HG03378 (cell line): Measurements from ENCODE around the gene HSPB6.
"Not testable (repeated sequence)": the region's sequence is repeated elsewhere in the genome, so short reads cannot be mapped to it uniquely, and the experiment has no call there.

ENCODE experiments used
- ATAC-seq: cut with Tn5 transposase; IDR thresholded peaks from one replicate; pipeline ENCODE4 v1.9.1; 2021; ENCODE audit warnings: mild to moderate bottlenecking, moderate library complexity; ENCODE audit not compliant: unreplicated experiment

HSPB6 gene

DNA sequence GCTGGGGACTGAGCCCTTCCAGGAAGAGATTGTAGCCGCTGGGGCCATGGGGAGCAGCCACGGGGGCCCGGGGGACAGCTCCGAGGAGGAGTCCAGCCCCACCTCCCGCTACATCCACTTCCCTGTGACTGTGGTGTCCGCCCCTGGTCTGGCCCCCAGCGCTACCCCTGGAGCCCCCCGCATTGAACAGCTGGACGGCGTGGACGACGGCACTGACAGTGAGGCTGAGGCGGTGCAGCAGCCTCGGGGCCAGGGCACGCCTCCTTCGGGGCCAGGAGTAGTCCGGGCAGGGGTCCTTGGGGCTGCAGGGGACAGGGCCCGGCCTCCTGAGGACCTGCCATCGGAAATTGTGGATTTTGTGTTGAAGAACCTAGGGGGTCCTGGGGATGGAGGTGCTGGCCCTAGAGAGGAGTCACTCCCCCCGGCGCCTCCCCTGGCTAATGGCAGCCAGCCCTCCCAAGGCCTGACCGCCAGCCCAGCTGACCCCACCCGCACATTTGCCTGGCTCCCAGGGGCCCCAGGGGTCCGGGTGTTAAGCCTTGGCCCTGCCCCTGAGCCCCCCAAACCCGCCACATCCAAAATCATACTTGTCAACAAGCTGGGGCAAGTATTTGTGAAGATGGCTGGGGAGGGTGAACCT, 24.2 kb downstream of the HSPB6 start:
- ATAC-seq = no peak

DNA sequence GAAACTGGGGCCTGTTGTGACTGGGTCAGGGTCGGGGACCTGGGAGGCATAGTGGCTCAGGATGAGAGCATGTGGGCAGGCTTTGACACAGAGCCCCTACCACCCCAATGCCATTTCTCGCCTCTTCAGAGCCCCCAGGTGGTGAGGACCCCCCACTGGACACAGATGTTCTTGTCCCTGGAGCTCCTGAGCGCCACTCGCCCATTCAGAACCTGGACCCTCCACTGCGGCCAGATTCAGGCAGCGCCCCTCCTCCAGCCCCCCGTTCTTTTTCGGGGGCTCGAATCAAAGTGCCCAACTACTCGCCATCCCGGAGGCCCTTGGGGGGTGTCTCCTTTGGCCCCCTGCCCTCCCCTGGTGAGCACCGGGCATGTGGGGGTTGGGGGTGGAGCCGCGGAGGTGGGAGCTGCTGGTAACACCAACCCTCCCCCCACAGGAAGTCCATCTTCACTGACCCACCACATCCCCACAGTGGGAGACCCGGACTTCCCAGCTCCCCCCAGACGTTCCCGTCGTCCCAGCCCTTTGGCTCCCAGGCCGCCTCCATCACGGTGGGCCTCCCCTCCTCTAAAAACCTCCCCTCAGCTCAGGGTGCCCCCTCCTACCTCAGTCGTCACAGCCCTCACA, 24.9 kb downstream of the HSPB6 start:
- ATAC-seq = no peak

DNA sequence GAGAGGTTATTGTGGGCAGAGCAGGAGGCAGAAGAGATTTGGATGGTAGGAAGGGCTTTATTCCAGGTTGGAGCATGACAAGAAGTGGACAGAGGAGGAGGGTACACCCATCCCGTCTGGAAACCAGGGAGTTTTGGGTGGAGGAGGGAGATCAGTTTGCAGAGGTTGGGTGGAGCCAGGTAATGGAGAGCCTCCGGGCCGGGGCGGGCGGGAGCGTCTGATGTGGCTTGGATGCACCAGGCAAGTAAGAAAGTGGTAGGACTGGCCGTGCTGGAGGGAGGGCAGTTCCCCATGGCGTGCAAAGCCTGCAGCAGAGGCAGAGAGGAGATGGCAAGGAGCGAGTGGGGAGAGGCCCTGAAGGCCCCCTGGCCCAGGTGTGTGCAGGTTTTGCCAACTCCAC, 25.5 kb downstream of the HSPB6 start:
- ATAC-seq = no peak

DNA sequence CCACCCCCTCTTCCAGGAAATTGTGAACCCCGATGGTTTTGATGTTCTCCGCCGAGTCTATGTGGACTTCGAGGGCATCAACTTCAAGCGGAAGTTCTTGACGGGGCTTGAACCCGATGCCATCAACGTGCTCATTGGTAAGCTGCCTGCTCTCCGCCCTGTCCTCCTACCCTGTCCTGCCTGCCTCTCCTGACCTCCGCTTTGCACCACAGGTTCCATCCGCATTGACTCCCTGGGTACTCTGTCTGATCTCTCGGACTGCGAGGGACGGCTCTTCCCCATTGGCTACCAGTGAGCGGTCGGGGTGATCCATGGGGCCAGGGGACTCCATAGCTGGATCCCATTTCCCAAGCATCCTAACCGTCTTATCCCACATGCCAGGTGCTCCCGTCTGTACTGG, 26.5 kb downstream of the HSPB6 start:
- ATAC-seq = no peak

DNA sequence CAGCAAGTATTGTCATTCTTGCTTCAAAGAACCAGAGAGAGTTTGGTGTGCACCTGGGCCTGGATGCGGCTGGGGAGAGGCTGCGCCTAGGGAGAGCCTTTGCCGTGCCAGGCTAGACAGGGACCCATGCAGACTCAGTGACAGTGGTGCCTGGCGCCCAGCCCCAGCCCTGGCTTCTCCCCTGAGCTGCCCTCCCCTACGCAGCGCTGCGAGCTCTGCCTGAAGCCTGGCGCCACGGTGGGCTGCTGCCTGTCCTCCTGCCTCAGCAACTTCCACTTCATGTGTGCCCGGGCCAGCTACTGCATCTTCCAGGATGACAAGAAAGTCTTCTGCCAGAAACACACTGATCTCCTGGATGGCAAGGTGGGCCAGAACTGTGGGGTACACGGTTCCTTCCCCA, 27.1 kb downstream of the HSPB6 start:
- ATAC-seq = no peak

DNA sequence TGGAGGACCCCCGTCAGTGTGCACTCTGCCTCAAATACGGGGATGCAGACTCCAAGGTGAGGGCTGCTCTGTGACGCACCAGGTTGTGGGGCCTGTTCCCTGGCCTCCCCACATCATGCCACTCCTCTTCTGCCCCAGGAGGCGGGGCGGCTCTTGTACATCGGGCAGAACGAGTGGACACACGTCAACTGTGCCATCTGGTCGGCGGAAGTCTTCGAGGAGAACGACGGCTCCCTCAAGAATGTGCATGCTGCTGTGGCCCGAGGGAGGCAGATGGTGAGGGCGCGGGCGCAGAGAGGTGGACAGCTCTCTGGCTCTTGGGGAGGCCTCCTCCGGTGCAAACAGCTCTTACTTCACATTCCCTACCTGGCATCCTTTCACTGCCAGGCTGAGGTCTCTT, 27.8 kb downstream of the HSPB6 start:
- ATAC-seq = no peak

DNA sequence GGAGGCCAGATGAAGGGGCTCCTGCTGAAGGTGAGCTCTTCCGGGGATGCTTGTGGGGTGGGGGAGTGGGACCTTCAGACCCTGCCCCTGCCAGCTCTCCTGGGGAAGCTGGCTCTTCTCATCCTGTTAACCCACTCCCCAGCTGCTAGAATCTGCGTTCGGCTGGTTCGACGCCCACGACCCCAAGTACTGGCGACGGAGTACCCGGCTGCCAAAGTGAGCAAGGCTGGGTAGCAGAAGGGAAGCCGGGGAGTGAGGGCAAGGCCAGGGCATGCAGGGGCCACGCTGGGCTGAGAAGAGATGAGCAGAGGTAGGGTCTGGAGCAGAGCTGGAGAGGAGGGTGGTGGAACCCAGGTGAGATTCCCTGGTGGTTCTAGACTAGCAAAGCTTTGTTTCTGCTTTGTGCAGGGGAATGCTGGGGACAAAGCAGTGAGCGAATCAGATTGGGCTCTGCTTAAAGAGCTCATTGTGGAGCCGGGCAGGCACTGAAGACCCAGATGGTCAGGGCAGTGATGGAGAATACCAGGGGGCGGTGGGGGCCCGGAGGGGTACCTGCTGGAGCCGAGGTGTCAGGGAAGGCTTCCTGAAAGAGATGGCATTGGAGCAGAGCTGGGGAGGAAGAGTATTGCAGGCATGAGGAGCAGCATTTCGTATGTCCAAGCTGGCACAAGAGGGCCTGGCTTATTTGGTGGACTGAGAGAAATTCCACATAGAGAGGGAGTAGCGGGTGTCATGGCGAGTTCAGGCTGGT, 28.7 kb downstream of the HSPB6 start:
- no peak for ATAC-seq

DNA sequence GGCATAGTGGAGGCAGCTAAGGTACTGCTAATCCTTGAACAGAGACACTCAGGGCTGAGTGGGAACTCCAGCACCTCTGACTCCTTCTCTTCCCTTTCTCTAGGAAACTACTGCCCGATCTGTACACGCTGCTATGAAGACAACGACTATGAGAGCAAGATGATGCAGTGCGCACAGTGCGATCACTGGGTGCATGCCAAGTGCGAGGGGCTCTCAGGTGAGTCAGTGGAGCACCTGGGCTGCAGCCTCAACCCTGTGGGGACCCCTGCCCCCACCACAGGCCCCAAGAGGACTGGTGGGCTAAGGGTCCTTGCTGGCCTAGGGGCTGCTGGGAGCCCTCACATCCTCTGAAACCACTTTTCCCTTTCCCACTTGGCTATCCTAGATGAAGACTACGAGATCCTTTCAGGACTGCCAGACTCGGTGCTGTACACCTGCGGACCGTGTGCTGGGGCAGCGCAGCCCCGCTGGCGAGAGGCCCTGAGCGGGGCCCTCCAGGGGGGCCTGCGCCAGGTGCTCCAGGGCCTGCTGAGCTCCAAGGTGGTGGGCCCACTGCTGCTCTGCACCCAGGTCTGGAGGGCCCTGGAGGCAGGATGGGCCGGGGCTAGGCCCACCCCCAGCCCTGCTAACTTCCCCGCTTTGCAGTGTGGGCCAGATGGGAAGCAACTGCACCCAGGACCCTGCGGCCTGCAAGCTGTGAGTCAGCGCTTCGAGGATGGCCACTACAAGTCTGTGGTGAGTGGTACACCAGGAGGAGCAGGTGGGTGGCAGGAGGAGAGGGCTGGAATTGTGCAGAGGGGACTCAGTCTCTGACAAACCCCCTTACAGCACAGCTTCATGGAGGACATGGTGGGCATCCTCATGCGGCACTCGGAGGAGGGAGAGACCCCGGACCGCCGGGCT, 29.5 kb downstream of the HSPB6 start:
- ATAC-seq = no peak

DNA sequence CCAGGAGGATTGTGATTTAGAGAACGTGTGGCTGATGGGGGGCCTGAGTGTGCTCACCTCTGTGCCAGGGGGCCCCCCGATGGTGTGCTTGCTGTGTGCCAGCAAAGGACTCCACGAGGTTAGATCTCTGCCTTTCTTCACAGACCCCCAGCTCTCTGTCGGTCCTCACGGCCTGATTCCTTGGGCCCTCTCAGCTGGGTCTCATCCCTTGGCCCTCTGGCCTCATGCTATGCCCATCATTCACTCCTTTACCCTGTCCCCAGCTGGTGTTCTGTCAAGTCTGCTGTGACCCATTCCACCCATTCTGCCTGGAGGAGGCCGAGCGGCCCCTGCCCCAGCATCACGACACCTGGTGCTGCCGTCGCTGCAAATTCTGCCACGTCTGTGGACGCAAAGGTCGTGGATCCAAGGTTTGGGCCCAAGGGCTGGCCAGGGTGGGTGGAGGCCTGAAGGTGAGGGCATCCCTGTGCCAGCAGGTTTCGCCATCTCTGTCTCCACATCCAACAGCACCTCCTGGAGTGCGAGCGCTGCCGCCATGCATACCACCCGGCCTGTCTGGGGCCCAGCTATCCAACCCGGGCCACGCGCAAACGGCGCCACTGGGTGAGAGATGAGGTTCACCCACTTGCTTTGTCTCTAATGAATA, 31.5 kb downstream of the HSPB6 start:
- no peak for ATAC-seq

DNA sequence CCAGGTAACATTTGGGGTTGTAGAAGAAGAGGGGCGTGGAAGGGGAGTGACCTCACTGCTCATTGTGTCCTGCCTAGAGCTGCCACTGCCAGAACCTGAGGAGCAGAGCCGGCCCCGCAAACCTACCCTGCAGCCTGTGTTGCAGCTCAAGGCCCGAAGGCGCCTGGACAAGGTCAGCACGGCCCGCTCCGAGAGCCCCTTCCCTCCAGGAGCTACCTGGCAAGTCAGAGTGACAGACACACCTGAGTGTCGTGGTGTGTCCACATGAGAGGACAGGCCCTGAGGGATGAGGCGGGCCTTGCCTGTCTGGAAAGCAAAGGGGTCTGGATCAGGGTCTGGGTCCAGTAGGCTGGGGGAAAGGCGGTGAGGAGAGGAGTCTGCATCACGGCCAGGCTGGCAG, 32.3 kb downstream of the HSPB6 start:
- ATAC-seq = no peak

DNA sequence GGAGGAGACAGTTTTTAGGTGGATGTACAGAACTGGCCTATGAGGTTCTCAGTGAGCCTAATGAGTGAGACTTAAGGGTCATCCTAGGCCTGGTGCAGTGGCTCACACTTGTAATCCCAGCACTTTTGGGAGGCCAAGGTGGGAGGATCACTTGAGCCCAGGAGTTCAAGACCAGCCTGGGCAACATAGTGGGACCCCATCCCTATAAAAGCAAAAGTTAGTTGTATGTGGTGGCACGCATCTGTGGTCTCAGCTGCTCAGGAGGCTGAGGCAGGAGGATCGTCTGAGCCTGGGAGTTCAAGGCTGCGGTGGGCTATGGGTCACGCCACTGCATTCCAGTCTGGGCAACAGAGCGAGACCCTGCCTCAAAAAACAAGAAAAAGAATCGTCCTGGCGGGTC, 32.7 kb downstream of the HSPB6 start:
- not testable (repeated sequence) for ATAC-seq

DNA sequence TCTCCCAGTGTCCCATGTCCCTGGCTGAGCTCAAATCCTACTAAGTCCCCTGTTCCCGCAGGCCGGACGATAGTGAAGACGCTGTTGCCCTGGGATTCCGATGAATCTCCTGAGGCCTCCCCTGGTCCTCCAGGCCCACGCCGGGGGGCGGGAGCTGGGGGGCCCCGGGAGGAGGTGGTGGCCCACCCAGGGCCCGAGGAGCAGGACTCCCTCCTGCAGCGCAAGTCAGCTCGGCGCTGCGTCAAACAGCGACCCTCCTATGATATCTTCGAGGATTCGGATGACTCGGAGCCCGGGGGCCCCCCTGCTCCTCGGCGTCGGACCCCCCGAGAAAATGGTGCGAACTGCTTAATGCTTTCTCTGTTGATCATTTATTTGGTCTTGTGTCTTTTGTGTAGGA, 33.2 kb downstream of the HSPB6 start:
- no peak for ATAC-seq

DNA sequence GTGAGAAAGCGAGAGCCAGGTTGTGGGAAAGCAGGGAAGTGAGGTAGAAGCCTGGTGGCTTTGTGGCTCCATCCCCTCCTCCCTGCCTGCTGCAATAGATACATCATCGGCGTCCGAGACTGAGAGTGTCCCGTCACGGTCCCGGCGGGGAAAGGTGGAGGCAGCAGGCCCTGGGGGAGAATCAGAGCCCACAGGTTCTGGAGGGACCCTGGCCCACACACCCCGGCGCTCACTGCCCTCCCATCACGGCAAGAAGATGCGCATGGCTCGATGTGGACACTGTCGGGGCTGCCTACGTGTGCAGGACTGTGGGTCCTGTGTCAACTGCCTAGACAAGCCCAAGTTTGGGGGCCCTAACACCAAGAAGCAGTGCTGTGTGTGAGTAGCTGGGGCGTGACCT, 33.9 kb downstream of the HSPB6 start:
- no peak for ATAC-seq

DNA sequence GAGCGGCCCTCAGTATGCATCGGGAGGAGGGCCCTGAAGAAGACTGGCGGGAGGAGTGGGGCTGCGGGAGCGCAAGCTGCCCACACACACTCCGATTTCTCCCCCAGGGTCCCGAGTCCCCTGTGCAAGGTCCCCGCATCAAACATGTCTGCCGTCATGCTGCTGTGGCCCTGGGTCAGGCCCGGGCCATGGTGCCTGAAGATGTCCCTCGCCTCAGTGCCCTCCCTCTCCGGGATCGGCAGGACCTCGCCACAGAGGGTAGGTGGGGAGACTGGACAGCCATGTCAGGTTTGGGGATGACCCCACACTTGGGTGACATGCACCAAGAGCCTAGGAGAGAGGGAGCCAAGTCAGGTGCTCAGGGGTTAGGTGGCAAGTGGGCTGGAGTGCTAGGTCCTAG, 34.4 kb downstream of the HSPB6 start:
- ATAC-seq = no peak

DNA sequence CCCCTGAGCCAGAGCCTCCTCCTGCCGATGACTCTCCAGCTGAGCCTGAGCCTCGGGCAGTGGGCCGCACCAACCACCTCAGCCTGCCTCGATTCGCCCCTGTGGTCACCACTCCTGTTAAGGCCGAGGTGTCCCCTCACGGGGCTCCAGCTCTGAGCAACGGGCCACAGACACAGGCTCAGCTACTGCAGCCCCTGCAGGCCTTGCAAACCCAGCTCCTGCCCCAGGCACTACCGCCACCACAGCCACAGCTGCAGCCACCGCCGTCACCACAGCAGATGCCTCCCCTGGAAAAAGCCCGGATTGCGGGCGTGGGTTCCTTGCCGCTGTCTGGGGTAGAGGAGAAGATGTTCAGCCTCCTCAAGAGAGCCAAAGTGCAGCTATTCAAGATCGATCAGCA, 35.5 kb downstream of the HSPB6 start:
- ATAC-seq = no peak

DNA sequence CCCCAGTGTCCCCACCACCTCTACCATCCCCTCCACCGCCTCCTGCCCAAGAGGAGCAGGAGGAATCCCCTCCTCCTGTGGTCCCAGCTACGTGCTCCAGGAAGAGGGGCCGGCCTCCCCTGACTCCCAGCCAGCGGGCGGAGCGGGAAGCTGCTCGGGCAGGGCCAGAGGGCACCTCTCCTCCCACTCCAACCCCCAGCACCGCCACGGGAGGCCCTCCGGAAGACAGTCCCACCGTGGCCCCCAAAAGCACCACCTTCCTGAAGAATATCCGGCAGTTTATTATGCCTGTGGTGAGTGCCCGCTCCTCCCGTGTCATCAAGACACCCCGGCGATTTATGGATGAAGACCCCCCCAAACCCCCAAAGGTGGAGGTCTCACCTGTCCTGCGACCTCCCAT, 36.2 kb downstream of the HSPB6 start:
- ATAC-seq = no peak

DNA sequence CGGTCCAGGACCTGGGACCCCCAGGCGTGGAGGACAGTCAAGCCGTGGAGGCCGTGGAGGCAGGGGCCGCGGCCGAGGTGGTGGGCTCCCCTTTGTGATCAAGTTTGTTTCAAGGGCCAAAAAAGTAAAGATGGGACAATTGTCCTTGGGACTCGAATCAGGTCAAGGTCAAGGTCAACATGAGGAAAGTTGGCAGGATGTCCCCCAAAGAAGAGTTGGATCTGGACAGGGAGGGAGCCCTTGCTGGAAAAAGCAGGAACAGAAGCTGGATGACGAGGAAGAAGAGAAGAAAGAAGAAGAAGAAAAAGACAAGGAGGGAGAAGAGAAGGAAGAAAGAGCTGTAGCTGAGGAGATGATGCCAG, 36.7 kb downstream of the HSPB6 start:
- no peak for ATAC-seq

DNA sequence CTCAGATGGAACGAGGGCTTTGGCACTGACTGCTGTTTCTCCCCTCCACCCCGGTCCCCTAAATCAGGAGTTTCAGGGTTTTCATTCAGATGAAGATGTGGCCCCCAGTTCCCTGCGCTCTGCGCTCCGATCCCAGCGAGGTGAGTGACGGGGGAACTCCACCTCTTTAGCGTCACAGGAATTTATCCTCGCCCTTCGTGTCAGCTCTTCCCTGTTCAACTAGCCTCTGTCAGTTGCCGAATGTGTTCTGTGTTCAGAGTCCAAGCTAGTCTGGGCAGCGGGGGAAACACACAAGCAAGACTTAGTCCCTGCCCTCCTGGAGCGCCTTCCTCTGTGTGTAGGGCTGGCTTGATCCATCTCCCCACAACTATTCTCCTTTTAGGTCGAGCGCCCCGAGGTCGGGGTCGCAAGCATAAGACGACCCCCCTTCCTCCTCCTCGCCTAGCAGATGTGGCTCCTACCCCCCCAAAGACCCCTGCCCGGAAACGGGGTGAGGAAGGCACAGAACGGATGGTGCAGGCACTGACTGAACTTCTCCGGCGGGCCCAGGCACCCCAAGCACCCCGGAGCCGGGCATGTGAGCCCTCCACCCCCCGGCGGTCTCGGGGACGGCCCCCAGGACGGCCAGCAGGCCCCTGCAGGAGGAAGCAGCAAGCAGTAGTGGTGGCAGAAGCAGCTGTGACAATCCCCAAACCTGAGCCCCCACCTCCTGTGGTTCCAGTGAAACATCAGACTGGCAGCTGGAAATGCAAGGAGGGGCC, 37.2 kb downstream of the HSPB6 start:
- no peak for ATAC-seq

DNA sequence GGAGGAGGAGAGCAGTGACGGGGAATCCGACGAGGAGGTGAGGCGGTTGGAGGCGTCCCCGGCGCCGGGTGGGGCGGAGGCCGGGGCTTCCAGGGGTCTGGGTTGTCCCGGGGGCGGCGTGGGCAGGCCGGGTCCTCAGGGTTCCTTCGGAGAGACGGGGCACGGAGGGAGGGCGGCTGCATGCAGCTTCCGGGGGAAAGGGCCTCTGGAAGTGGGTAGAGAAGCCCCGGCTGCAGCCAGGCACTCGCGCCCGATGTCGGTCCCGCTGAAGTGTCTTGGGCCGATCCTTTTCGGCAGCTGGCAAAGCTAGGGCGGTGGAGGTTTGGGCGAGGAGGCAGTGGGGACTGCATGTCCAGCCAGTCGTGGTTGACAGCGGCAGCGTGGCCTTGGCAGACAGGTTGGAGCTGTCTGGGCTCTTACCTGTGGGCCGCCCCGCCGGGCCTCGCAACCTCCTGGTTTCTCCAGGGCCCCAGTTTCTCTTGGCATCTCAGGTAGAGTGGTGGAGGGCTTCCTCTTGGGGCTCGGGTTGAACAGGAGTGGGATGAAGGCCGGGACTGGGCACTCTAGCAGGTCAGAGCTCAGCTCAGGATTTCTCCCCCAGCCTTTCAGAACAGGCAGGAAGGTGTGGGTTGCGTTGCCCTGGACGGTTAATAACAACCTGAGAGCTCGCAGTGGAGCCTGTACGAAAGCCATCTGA, 38.3 kb downstream of the HSPB6 start:
- ATAC-seq = no peak
